ENCODE measurements around the gene ANK3.

Gene ANK3

DNA sequence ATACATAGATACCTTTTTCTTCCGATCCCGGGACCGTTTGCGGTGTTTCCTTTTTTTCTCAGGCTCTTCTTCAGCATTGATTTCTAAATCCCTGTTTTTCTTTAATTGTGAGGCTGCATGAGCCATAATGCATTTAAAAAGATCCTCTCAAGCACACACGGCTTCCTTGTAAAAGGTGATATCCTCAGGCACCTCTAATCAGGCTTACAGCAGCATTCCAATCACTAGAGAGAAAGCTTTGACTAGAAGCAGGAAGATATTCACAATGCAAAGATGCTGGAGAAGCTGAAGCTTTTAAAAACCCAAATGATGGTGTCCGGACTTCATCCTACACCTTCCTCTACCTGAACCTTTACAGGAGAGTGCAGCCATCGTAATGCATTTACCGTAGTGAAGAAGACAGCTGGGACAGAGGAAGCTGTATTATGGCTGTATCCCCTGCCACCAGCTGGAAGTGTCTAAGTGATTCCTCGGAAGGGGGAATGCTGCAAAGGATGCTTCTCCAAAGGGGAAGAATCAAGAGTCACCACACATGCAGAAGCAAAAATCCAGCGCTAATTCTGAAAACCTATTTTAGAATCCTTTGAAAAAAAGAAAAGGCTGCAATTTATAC lies at the start of gene ANK3:
TSS of gene ANK3 (minus strand) at position 463 of the 613 bp plus-strand sequence. CDS start at position 126, 337 bp downstream.
- Histone ChIP-seq H3K4me3 (ENCODE audit: low read depth, low read length) (no peak within 1 kb of the TSS), H3K27ac (ENCODE audit: extremely low read depth, low read depth, low read length) (no peak within 1 kb of the TSS), H3K4me1 (ENCODE audit: control insufficient read depth, insufficient read depth, low read length) (no peaks in the 10 kb centered on the region), H3K36me3 (ENCODE audit: control insufficient read depth in 2 of 2, insufficient read depth in 1 of 2, low read length in 2 of 2) (no peaks in the 10 kb centered on the region), H3K9me3 (ENCODE audit: control insufficient read depth, insufficient read depth, low read depth, low read length) (no peaks in the 10 kb centered on the region)
- TF ChIP-seq, protein P1, sequence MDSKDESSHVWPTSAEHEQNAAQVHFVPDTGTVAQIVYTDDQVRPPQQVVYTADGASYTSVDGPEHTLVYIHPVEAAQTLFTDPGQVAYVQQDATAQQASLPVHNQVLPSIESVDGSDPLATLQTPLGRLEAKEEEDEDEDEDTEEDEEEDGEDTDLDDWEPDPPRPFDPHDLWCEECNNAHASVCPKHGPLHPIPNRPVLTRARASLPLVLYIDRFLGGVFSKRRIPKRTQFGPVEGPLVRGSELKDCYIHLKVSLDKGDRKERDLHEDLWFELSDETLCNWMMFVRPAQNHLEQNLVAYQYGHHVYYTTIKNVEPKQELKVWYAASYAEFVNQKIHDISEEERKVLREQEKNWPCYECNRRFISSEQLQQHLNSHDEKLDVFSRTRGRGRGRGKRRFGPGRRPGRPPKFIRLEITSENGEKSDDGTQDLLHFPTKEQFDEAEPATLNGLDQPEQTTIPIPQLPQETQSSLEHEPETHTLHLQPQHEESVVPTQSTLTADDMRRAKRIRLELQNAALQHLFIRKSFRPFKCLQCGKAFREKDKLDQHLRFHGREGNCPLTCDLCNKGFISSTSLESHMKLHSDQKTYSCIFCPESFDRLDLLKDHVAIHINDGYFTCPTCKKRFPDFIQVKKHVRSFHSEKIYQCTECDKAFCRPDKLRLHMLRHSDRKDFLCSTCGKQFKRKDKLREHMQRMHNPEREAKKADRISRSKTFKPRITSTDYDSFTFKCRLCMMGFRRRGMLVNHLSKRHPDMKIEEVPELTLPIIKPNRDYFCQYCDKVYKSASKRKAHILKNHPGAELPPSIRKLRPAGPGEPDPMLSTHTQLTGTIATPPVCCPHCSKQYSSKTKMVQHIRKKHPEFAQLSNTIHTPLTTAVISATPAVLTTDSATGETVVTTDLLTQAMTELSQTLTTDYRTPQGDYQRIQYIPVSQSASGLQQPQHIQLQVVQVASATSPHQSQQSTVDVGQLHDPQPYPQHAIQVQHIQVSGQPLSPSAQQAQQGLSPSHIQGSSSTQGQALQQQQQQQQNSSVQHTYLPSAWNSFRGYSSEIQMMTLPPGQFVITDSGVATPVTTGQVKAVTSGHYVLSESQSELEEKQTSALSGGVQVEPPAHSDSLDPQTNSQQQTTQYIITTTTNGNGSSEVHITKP (tag by site-specific recombination; IDR thresholded peaks at IDR 0.05) = 0 out of 2 replicates have a peak, but pooled peaks have one; percentile 38
- TF ChIP-seq KLF10 (tag by site-specific recombination; IDR thresholded peaks at IDR 0.05) = no peak
- ChIA-PET CTCF (interaction anchor here (0.7 kb wide), 1 partner anchor 34 kb away, joined by 6 read pairs; no protein-coding TSS in a partner anchor), POLR2A (no interaction called here)

DNA sequence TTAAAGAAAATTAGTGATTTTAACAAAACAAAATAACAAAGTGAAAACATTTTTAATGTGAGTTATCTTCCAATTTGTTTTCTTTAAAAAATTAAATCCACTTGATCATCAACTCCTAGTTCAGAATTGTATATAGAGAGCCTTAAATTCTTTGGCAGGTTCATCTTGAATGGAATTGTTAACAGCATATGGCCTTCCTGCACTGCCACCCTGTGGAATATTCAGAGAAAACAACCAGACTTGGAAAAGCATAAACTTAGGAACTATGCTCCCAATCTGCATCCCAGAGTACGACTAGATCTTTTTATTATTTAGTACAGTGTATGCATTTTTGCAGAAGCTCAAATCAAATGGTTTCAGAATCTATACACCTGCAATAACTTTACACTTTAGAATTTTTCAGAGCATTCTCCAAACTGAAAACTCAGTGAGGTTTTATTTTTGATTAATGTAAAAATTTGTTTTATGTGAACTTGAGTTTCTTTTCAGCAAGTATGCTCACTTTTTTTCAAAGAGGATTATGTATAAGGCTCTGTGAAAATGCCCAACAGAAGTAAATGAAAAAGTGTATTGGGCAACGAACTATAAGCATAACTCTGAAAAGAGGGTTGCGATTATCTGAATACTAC lies 44.9 kb upstream of the ANK3 start:
- Histone ChIP-seq H3K27ac (ENCODE audit: extremely low read depth, low read depth, low read length) (no peak overlapping the region), H3K9me3 (ENCODE audit: control insufficient read depth, insufficient read depth, low read depth, low read length) (no peaks in the 10 kb centered on the region), H3K4me1 (ENCODE audit: control insufficient read depth, insufficient read depth, low read length) (no peaks in the 10 kb centered on the region), H3K4me3 (ENCODE audit: low read depth, low read length) (no peak overlapping the region), H3K36me3 (ENCODE audit: control insufficient read depth in 2 of 2, insufficient read depth in 1 of 2, low read length in 2 of 2) (no peaks in the 10 kb centered on the region)
- CTCF ChIA-PET = interaction anchor here (0.5 to 2.2 kb wide), 18 partner anchors 9 to 1647 kb away, joined by 3 to 16 read pairs (median 4); no protein-coding TSS in a partner anchor
- TF ChIP-seq ZNF76 (tag by site-specific recombination; IDR thresholded peaks at IDR 0.05; ENCODE audit: borderline replicate concordance, low read depth) = no peak
- no peak for TF ChIP-seq ZNF366 (tag by site-specific recombination; conservative IDR thresholded peaks at IDR 0.05)
- TF ChIP-seq ZNF664 (tag by site-specific recombination; IDR thresholded peaks at IDR 0.05) = no peak
- TF ChIP-seq ZFP41 (tag by site-specific recombination; IDR thresholded peaks at IDR 0.05; ENCODE audit: borderline replicate concordance) = no peak
- no peak for TF ChIP-seq ZBTB1 (tag by site-specific recombination; IDR thresholded peaks at IDR 0.05)
- TF ChIP-seq, protein P2, sequence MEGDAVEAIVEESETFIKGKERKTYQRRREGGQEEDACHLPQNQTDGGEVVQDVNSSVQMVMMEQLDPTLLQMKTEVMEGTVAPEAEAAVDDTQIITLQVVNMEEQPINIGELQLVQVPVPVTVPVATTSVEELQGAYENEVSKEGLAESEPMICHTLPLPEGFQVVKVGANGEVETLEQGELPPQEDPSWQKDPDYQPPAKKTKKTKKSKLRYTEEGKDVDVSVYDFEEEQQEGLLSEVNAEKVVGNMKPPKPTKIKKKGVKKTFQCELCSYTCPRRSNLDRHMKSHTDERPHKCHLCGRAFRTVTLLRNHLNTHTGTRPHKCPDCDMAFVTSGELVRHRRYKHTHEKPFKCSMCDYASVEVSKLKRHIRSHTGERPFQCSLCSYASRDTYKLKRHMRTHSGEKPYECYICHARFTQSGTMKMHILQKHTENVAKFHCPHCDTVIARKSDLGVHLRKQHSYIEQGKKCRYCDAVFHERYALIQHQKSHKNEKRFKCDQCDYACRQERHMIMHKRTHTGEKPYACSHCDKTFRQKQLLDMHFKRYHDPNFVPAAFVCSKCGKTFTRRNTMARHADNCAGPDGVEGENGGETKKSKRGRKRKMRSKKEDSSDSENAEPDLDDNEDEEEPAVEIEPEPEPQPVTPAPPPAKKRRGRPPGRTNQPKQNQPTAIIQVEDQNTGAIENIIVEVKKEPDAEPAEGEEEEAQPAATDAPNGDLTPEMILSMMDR (tag by site-specific recombination; IDR thresholded peaks at IDR 0.05) = peak; percentile 36; the same call in 1 of the 2 replicates
- TF ChIP-seq, protein P3, sequence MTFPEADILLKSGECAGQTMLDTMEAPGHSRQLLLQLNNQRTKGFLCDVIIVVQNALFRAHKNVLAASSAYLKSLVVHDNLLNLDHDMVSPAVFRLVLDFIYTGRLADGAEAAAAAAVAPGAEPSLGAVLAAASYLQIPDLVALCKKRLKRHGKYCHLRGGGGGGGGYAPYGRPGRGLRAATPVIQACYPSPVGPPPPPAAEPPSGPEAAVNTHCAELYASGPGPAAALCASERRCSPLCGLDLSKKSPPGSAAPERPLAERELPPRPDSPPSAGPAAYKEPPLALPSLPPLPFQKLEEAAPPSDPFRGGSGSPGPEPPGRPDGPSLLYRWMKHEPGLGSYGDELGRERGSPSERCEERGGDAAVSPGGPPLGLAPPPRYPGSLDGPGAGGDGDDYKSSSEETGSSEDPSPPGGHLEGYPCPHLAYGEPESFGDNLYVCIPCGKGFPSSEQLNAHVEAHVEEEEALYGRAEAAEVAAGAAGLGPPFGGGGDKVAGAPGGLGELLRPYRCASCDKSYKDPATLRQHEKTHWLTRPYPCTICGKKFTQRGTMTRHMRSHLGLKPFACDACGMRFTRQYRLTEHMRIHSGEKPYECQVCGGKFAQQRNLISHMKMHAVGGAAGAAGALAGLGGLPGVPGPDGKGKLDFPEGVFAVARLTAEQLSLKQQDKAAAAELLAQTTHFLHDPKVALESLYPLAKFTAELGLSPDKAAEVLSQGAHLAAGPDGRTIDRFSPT (tag by site-specific recombination; IDR thresholded peaks at IDR 0.05) = no peak
- TF ChIP-seq ZNF433 (tag by site-specific recombination; IDR thresholded peaks at IDR 0.05; ENCODE audit: low read depth) = no peak
- TF ChIP-seq IKZF3 (tag by site-specific recombination; IDR thresholded peaks at IDR 0.05) = 0 out of 2 replicates have a peak, but pooled peaks have one; percentile 17
- no peak for TF ChIP-seq ZNF596 (tag by site-specific recombination; IDR thresholded peaks at IDR 0.05)
- no peak for TF ChIP-seq ZNF302 (tag by site-specific recombination; IDR thresholded peaks at IDR 0.05; ENCODE audit: low read depth)
- no peak for TF ChIP-seq ZBTB20 (tag by site-specific recombination; IDR thresholded peaks at IDR 0.05)
- peak; percentile 86 for TF ChIP-seq ZNF654 (tag by site-specific recombination; IDR thresholded peaks at IDR 0.05; ENCODE audit: low read depth)
- TF ChIP-seq ZNF155 (tag by site-specific recombination; IDR thresholded peaks at IDR 0.05) = no peak
- TF ChIP-seq ZNF416 (tag by site-specific recombination; IDR thresholded peaks at IDR 0.05) = no peak
- peak; percentile 45; the same call in 1 of the 2 replicates for TF ChIP-seq ZNF660 (tag by site-specific recombination; IDR thresholded peaks at IDR 0.05)
- no peak for TF ChIP-seq ZNF248 (tag by site-specific recombination; IDR thresholded peaks at IDR 0.05)
- TF ChIP-seq ZNF510 (tag by site-specific recombination; IDR thresholded peaks at IDR 0.05; ENCODE audit: insufficient replicate concordance) = no peak
- 0 out of 2 replicates have a peak, but pooled peaks have one; percentile 18 for TF ChIP-seq KLF10 (tag by site-specific recombination; IDR thresholded peaks at IDR 0.05)
- POLR2A ChIA-PET = no interaction called here
